Endothelial cell of umbilical vein (primary cell): ENCODE results near the gene SFMBT1. TPM values are rescaled to one million over a fixed set of nuclear protein-coding genes. Genes with fewer than 3 reads are reported as not detected.

Experiments
- BruUV-seq: library from RNA; stranded (reverse); fragments of 400-500 nt; replicated peaks from 2 replicates; lab custom pipeline; 2021; lab: Mats Ljungman, UMichigan
- CTCF ChIA-PET: fragments of 300-600, 350-600 bp; sonication (Branson Sonifier 250); formaldehyde crosslinking; loops from one replicate; lab custom pipeline; 2021; ENCODE audit warnings: antibody characterized with exemption, inconsistent platforms; lab: Charles Lee
- POLR2A ChIA-PET: fragments of 300-600, 350-600 bp; sonication (Branson Sonifier 250); formaldehyde crosslinking; loops from one replicate; lab custom pipeline; 2021; ENCODE audit warnings: antibody characterized with exemption, inconsistent platforms; lab: Charles Lee
- DNase-seq: peaks from one replicate; pipeline ENCODE4 v3.0.0-alpha.2; 2011; ENCODE audit warnings: low read depth, low spot score
- FAIRE-seq: peaks from 2 replicates; lab custom pipeline; 2011; peaks lifted over from hg19 to GRCh38; lab: Jason Lieb, UNC
- H2AFZ ChIP-seq: 2 replicates; pipeline ENCODE4 v1.6.0; 2012; ENCODE audit warnings: low read depth, low read length, control low read depth, inconsistent platforms
- H3K27ac ChIP-seq: 2 replicates; pipeline ENCODE4 v1.5.1; 2011; ENCODE audit warnings: low read depth, mild to moderate bottlenecking, control low read depth, low read length, moderate library complexity; ENCODE audit not compliant: insufficient read depth
- H3K27me3 ChIP-seq, 2 experiments: 2 replicates each; pipeline versions ENCODE4 v1.6.0 to v1.6.1; 2011; ENCODE audit warnings: low read length in 2 of 2, mixed read lengths in 1 of 2; ENCODE audit not compliant: control insufficient read depth in 2 of 2, insufficient read depth in 2 of 2
- H3K36me3 ChIP-seq, 2 experiments: 2 replicates in 1 of 2; 3 replicates in 1 of 2; pipeline ENCODE4 v1.5.1; 2011; ENCODE audit warnings: low read length in 2 of 2, mild to moderate bottlenecking in 1 of 2, moderate library complexity in 1 of 2; ENCODE audit not compliant: control insufficient read depth in 2 of 2, insufficient read depth in 2 of 2; ENCODE audit errors: extremely low read depth in 1 of 2
- H3K4me1 ChIP-seq: 3 replicates; pipeline ENCODE4 v1.5.1; 2011; ENCODE audit warnings: mild to moderate bottlenecking, low read length; ENCODE audit not compliant: control insufficient read depth, insufficient read depth; ENCODE audit errors: extremely low read depth
- H3K4me2 ChIP-seq: 2 replicates; pipeline ENCODE4 v1.6.1; 2011; ENCODE audit warnings: low read length, control low read depth, mixed read lengths; ENCODE audit not compliant: insufficient read depth
- H3K4me3 ChIP-seq, 3 experiments: fragments of 200-600 bp in 1 of 3; sonication (generic), shearing (Covaris generic) in 1 of 3; replicated peaks in 1 of 3; 2 replicates each; pipeline ENCODE4 v1.5.1; 2011 to 2016; ENCODE audit warnings: control low read depth in 3 of 3, low read length in 3 of 3, mild to moderate bottlenecking in 2 of 3, inconsistent platforms in 1 of 3, low read depth in 1 of 3, moderate library complexity in 1 of 3; ENCODE audit not compliant: insufficient read depth in 1 of 3
- H3K79me2 ChIP-seq: 2 replicates; pipeline ENCODE4 v1.6.0; 2012; ENCODE audit warnings: low read length, inconsistent platforms; ENCODE audit not compliant: control insufficient read depth, insufficient read depth
- H3K9ac ChIP-seq: replicated peaks from 2 replicates; pipeline ENCODE3; 2011; ENCODE audit warnings: low read length, control low read depth; ENCODE audit not compliant: insufficient read depth; ENCODE audit errors: extremely low read depth
- H3K9me1 ChIP-seq: replicated peaks from 3 replicates; pipeline ENCODE4 v1.6.0; 2011; ENCODE audit warnings: mild to moderate bottlenecking, low read length; ENCODE audit not compliant: control insufficient read depth, insufficient read depth; ENCODE audit errors: extremely low read depth
- H3K9me3 ChIP-seq: replicated peaks from 2 replicates; pipeline ENCODE4 v1.5.1; 2012; ENCODE audit warnings: low read length, inconsistent platforms; ENCODE audit not compliant: control insufficient read depth, insufficient read depth
- H4K20me1 ChIP-seq: replicated peaks from 2 replicates; pipeline ENCODE3; 2011; ENCODE audit warnings: mild to moderate bottlenecking, low read length; ENCODE audit not compliant: control insufficient read depth, insufficient read depth; ENCODE audit errors: extremely low read depth
- EZH2 ChIP-seq: IDR thresholded peaks from 2 replicates; pipeline ENCODE4 v1.6.1; 2012; ENCODE audit warnings: borderline replicate concordance, low read depth, mild to moderate bottlenecking, moderate library complexity, low read length, inconsistent platforms; ENCODE audit not compliant: severe bottlenecking
- FOS ChIP-seq: IDR thresholded peaks from 2 replicates; pipeline ENCODE4 v1.6.1; 2011; ENCODE audit warnings: mild to moderate bottlenecking, low read length, moderate library complexity, borderline replicate concordance; ENCODE audit not compliant: insufficient read depth
- GATA2 ChIP-seq: IDR thresholded peaks from 2 replicates; pipeline ENCODE4 v1.7.0; 2011; ENCODE audit warnings: low read depth, mild to moderate bottlenecking, moderate library complexity, mixed read lengths, low read length; ENCODE audit not compliant: insufficient read length, insufficient read depth
- JUN ChIP-seq: IDR thresholded peaks from 2 replicates; pipeline ENCODE4 v1.6.1; 2011; ENCODE audit warnings: borderline replicate concordance, low read depth; ENCODE audit not compliant: insufficient read length, insufficient read depth
- MAX ChIP-seq: IDR thresholded peaks from 2 replicates; pipeline ENCODE4 v1.6.1; 2011; ENCODE audit not compliant: insufficient read depth, insufficient read length
- MYC ChIP-seq: IDR thresholded peaks from one replicate; pipeline ENCODE4 v1.6.1; 2011; ENCODE audit warnings: mild to moderate bottlenecking, low read depth, low read length
- POLR2A ChIP-seq: IDR thresholded peaks from 2 replicates; pipeline ENCODE4 v1.6.1; 2012; ENCODE audit warnings: low read depth, mild to moderate bottlenecking, control low read depth, low read length
- POLR2AphosphoS5 ChIP-seq: IDR thresholded peaks from 2 replicates; pipeline ENCODE4 v1.6.1; 2012; ENCODE audit warnings: low read depth, mild to moderate bottlenecking, control low read depth, low read length, moderate library complexity; ENCODE audit not compliant: insufficient read depth
- dilution Hi-C: fragments of 300-500 bp; cut with MboI; formaldehyde crosslinking; loops from one replicate; pipeline ENCODE4 v1.15.0; 2019; ENCODE audit warnings: low sequenced_read_pairs; ENCODE audit not compliant: extremely low pct_ligation_motif_present
- intact Hi-C: fragments of 100-400 bp; cut with micrococcal nuclease; formaldehyde crosslinking; loops from one replicate; pipeline ENCODE4 v1.10.0; 2022
- polyA plus RNA-seq, 4 experiments: library from polyadenylated mRNA; depleted of rRNA in 3 of 4; stranded (reverse) in 3 of 4; unstranded in 1 of 4; fragments of >200 nt; gene quantifications; 2 replicates each; pipeline versions ENCODE4 v1.2.1 to v1.2.3, GENCODE V29; 2011 to 2012; ENCODE audit warnings: missing spikeins in 1 of 4
- total RNA-seq: library from RNA; stranded (reverse); gene quantifications from 2 replicates; pipeline ENCODE4 v1.2.3, GENCODE V29; 2021
- TF ChIP-seq, protein P1 (sequence below), 2 donors: IDR thresholded peaks; 1 replicate in 1 of 2; 2 replicates in 1 of 2; pipeline ENCODE4 v1.5.1; 2011; ENCODE audit warnings: low read length in 2 of 2, mild to moderate bottlenecking in 2 of 2, moderate library complexity in 2 of 2, control low read depth in 1 of 2, inconsistent platforms in 1 of 2, low read depth in 1 of 2; ENCODE audit not compliant: insufficient read depth in 1 of 2; ENCODE audit errors: extremely low read depth in 1 of 2

SFMBT1 gene
- total and polyA plus RNA-seq, 2 donors (not counting 3 experiments of a cell fraction or from before 2014, with no cell fraction given): 1.8 to 6.0 TPM

GRCh38 chr3:52920841-52921240 lies 125.0 kb downstream of the SFMBT1 start:
- Histone ChIP-seq H3K9me3 (no peaks in the 10 kb centered on the region), H4K20me1 (no peaks in the 10 kb centered on the region), H3K27ac (no peak overlapping the region), H3K4me3 (no peak overlapping the region), H3K9me1 (no peaks in the 10 kb centered on the region), H3K79me2 (no peaks in the 10 kb centered on the region), H3K36me3 (peaks cover 0 to 2% of the 10 kb centered on the region in 2 experiments), H3K4me1 (peaks cover 11% of the 10 kb centered on the region), H3K9ac (no peak overlapping the region), H2AFZ (no peak overlapping the region), H3K27me3 (no peaks in the 10 kb centered on the region), H3K4me2 (no peak overlapping the region)
- FAIRE-seq (no peak), DNase-seq (no peak)
- CTCF ChIA-PET: interaction anchor here (1.0 to 4.4 kb wide), 3 partner anchors 9 to 14 kb away, joined by 3 to 21 read pairs (median 9); no protein-coding TSS in a partner anchor
- TF ChIP-seq FOS (no peak), MYC (no peak), MAX (no peak), EZH2 (no peak), POLR2AphosphoS5 (no peak), JUN (no peak), POLR2A (no peak), GATA2 (no peak)
- TF ChIP-seq, protein P1, sequence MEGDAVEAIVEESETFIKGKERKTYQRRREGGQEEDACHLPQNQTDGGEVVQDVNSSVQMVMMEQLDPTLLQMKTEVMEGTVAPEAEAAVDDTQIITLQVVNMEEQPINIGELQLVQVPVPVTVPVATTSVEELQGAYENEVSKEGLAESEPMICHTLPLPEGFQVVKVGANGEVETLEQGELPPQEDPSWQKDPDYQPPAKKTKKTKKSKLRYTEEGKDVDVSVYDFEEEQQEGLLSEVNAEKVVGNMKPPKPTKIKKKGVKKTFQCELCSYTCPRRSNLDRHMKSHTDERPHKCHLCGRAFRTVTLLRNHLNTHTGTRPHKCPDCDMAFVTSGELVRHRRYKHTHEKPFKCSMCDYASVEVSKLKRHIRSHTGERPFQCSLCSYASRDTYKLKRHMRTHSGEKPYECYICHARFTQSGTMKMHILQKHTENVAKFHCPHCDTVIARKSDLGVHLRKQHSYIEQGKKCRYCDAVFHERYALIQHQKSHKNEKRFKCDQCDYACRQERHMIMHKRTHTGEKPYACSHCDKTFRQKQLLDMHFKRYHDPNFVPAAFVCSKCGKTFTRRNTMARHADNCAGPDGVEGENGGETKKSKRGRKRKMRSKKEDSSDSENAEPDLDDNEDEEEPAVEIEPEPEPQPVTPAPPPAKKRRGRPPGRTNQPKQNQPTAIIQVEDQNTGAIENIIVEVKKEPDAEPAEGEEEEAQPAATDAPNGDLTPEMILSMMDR (IDR thresholded peaks at IDR 0.05; ENCODE audit: extremely low read depth in 1 of 2, insufficient read depth in 1 of 2, low read depth in 1 of 2, low read length in 2 of 2): no peak
- BruUV-seq: no TSS peak
- intact Hi-C loops: no loop called here
- dilution Hi-C loops: no loop called here
- POLR2A ChIA-PET: no interaction called here
